ENCODE data around the gene CEACAM5. TPM values are rescaled to one million over a fixed set of nuclear protein-coding genes. Genes with fewer than 3 reads are reported as not detected.
"Not testable (repeated sequence)": the region's sequence is repeated elsewhere in the genome, so short reads cannot be mapped to it uniquely, and the experiment has no call there.

Gene CEACAM5
- total RNA-seq, 1 experiment from 2014 or later: 0.46 TPM

DNA sequence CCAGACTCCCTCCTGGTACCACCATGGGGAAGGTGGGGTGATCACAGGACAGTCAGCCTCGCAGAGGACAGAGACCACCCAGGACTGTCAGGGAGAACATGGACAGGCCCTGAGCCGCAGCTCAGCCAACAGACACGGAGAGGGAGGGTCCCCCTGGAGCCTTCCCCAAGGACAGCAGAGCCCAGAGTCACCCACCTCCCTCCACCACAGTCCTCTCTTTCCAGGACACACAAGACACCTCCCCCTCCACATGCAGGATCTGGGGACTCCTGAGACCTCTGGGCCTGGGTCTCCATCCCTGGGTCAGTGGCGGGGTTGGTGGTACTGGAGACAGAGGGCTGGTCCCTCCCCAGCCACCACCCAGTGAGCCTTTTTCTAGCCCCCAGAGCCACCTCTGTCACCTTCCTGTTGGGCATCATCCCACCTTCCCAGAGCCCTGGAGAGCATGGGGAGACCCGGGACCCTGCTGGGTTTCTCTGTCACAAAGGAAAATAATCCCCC is 505 bp upstream of the CEACAM5 start:
- TF ChIP-seq ZNF425 (CRISPR knock-in tag; conservative IDR thresholded peaks at IDR 0.05) (no peak), NR1H2 (CRISPR knock-in tag; IDR thresholded peaks at IDR 0.05) (no peak), PRRX2 (CRISPR knock-in tag; IDR thresholded peaks at IDR 0.05) (no peak), SOX15 (CRISPR knock-in tag; IDR thresholded peaks at IDR 0.05) (no peak), ZBTB43 (CRISPR knock-in tag; IDR thresholded peaks at IDR 0.05) (no peak), MXD4 (CRISPR knock-in tag; IDR thresholded peaks at IDR 0.05; ENCODE audit: borderline replicate concordance) (no peak), JUN (CRISPR knock-in tag; IDR thresholded peaks at IDR 0.05) (no peak), JAZF1 (CRISPR knock-in tag; IDR thresholded peaks at IDR 0.05) (no peak), GTF2I (CRISPR knock-in tag; conservative IDR thresholded peaks at IDR 0.05) (no peak), ELF4 (CRISPR knock-in tag; IDR thresholded peaks at IDR 0.05; ENCODE audit: low read depth) (no peak), EMX1 (CRISPR knock-in tag; IDR thresholded peaks at IDR 0.05) (no peak), ZNF396 (CRISPR knock-in tag; IDR thresholded peaks at IDR 0.05; ENCODE audit: borderline replicate concordance) (no peak), CREB1 (CRISPR knock-in tag; IDR thresholded peaks at IDR 0.05) (no peak), ARID4B (CRISPR knock-in tag; IDR thresholded peaks at IDR 0.05; ENCODE audit: borderline replicate concordance) (no peak), USF2 (CRISPR knock-in tag; IDR thresholded peaks at IDR 0.05) (no peak), ERG (CRISPR knock-in tag; IDR thresholded peaks at IDR 0.05) (no peak), RELA (CRISPR knock-in tag; IDR thresholded peaks at IDR 0.05; ENCODE audit: borderline replicate concordance) (no peak)
- TF ChIP-seq, protein P1, sequence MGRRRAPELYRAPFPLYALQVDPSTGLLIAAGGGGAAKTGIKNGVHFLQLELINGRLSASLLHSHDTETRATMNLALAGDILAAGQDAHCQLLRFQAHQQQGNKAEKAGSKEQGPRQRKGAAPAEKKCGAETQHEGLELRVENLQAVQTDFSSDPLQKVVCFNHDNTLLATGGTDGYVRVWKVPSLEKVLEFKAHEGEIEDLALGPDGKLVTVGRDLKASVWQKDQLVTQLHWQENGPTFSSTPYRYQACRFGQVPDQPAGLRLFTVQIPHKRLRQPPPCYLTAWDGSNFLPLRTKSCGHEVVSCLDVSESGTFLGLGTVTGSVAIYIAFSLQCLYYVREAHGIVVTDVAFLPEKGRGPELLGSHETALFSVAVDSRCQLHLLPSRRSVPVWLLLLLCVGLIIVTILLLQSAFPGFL (CRISPR knock-in tag; IDR thresholded peaks at IDR 0.05; ENCODE audit: borderline replicate concordance): no peak
- H3K4me1 Mint-ChIP-seq: 0 out of 2 replicates have a peak, but pooled peaks cover 2% of the 10 kb centered on the region
- ChIA-PET CTCF (interaction anchor here (1.0 to 3.0 kb wide), 18 partner anchors 10 to 158 kb away, joined by 3 to 133 read pairs (median 8); partner anchors contain the start of genes CEACAM6 and CEACAM7), POLR2A (no interaction called here)
- no peaks in the 10 kb centered on the region for H3K36me3 Mint-ChIP-seq
- H3K27me3 Mint-ChIP-seq (ENCODE audit: low read depth): peaks cover 25% of the 10 kb centered on the region
- ATAC-seq (no peak), DNase-seq (ENCODE audit: low spot score) (peak; percentile 4)
- no peak overlapping the region for H3K4me3 Mint-ChIP-seq
- H3K9me3 Mint-ChIP-seq: no peaks in the 10 kb centered on the region
- no peak overlapping the region for H3K27ac Mint-ChIP-seq

GRCh38 chr19:41709516-41709915 is 1.1 kb downstream of the CEACAM5 start:
- H3K27ac Mint-ChIP-seq; DNase-seq (ENCODE audit: low spot score); H3K9me3 Mint-ChIP-seq; H3K36me3 Mint-ChIP-seq; ATAC-seq; POLR2A ChIA-PET; H3K4me3 Mint-ChIP-seq; H3K4me1 Mint-ChIP-seq: not testable (repeated sequence)
- CTCF ChIA-PET: interaction anchor here (2.0 kb wide), 1 partner anchor 8 kb away, joined by 7 read pairs; no protein-coding TSS in a partner anchor
- peaks cover 33% of the 10 kb centered on the region for H3K27me3 Mint-ChIP-seq (ENCODE audit: low read depth)

Data from WTC11 (cell line).